Mucosa of descending colon (tissue), 3 donors: ENCODE results near the gene MAVS. TPM values are rescaled to one million over a fixed set of nuclear protein-coding genes. Genes with fewer than 3 reads are reported as not detected.

Experiments used
- ATAC-seq: fragments of 200-7000 bp; cut with Tn5 transposase; one replicate; pipeline ENCODE4 v1.9.1; 2020; ENCODE audit warnings: mild to moderate bottlenecking, moderate library complexity
- DNase-seq, 3 donors: peaks; one replicate each; pipeline ENCODE4 v3.0.0-alpha.2; 2020
- H3K36me3 ChIP-seq: fragments of 200-600 bp; one replicate; pipeline ENCODE4 v1.8.0; 2021; ENCODE audit warnings: low read depth, mild to moderate bottlenecking
- H3K4me1 ChIP-seq: fragments of 200-600 bp; one replicate; pipeline ENCODE4 v1.8.0; 2021; ENCODE audit warnings: low read depth, mild to moderate bottlenecking
- H3K4me3 ChIP-seq: fragments of 200-600 bp; one replicate; pipeline ENCODE4 v1.8.0; 2021; ENCODE audit warnings: mild to moderate bottlenecking
- H3K9me3 ChIP-seq: fragments of 200-600 bp; one replicate; pipeline ENCODE4 v1.8.0; 2021; ENCODE audit warnings: mild to moderate bottlenecking
- CTCF ChIP-seq: fragments of 200-600 bp; IDR thresholded peaks from one replicate; pipeline ENCODE4 v1.8.0; 2022; ENCODE audit warnings: antibody characterized with exemption, mild to moderate bottlenecking
- intact Hi-C, 2 donors: fragments of 100-400 bp; cut with DNase I in 1 of 2; cut with micrococcal nuclease in 1 of 2; formaldehyde crosslinking; loops; one replicate each; pipeline versions ENCODE4 v1.11.0 to v1.11.1; 2022; cut with DNase I, micrococcal nuclease
- total RNA-seq, 3 donors: library from RNA; stranded (reverse); fragmentation: NEBNext Ultra II Directional in 2 of 3; extraction: Animal tissue kit (Norgen Biotek cat#: 25700) in 2 of 3; gene quantifications; one replicate each; pipeline versions ENCODE4 v1.2.1 to v1.2.4, GENCODE V29; 2021 to 2023
- donor health status: DM: no; HTN: no; CAD: no; lungs with moderate emphysema.
- donor health status: DM: no; HTN: no; CAD: no.
- donor health status: DM: no; HTN: yes; CAD: no.

MAVS gene
- total RNA-seq, 3 donors from 2014 or later, result 60.7 to 79.5 (median 72.3) TPM

- Histone ChIP-seq H3K4me3 (no peak overlapping the region), H3K4me1 (peaks cover 4% of the 10 kb centered on the region), H3K9me3 (no peaks in the 10 kb centered on the region), H3K36me3 (peaks cover 36% of the 10 kb centered on the region)
- intact Hi-C loops, result no loop called here
- no peak for TF ChIP-seq CTCF
- no peak for ATAC-seq
- DNase-seq, result no peak
These were observed 19.3 kb downstream of the MAVS start for GRCh38 chr20:3865887-3866407.

- intact Hi-C loops, result no loop called here
- H3K9me3 ChIP-seq, result no peaks in the 10 kb centered on the region
- TF ChIP-seq CTCF, result no peak
- peaks cover 36% of the 10 kb centered on the region for H3K36me3 ChIP-seq
- ATAC-seq (no peak), DNase-seq (no peak)
- H3K4me3 ChIP-seq, result no peak overlapping the region
- peaks cover 4% of the 10 kb centered on the region for H3K4me1 ChIP-seq
These were observed 19.8 kb downstream of the MAVS start for GRCh38 chr20:3866464-3866863.

- Histone ChIP-seq H3K4me1 (peaks cover 4% of the 10 kb centered on the region), H3K9me3 (no peaks in the 10 kb centered on the region), H3K4me3 (no peak overlapping the region), H3K36me3 (peaks cover 28% of the 10 kb centered on the region)
- ATAC-seq, result no peak
- TF ChIP-seq CTCF, result no peak
- intact Hi-C loops, result no loop called here
- no peak for DNase-seq
These were observed 21.2 kb downstream of the MAVS start for GRCh38 chr20:3867802-3868201.

GRCh38 chr20:3869839-3870634, 23.4 kb downstream of the MAVS start:
- no peak for TF ChIP-seq CTCF
- peak; percentile 66 for ATAC-seq
- H3K36me3 ChIP-seq, result peaks cover 8% of the 10 kb centered on the region

GRCh38 chr20:3871550-3872265, 25.1 kb downstream of the MAVS start:
- intact Hi-C loops, result no loop called here
- Histone ChIP-seq H3K36me3 (no peaks in the 10 kb centered on the region), H3K4me1 (peaks cover 4% of the 10 kb centered on the region), H3K9me3 (no peaks in the 10 kb centered on the region), H3K4me3 (no peak overlapping the region)
- DNase-seq, result no peak
- no peak for ATAC-seq
- no peak for TF ChIP-seq CTCF

More at GRCh38 chr20:3869839-3870634, 23.4 kb downstream of the MAVS start:
- peak in 1 of 3 donors; percentile 35 for DNase-seq
- no peak overlapping the region for H3K4me3 ChIP-seq
- no peaks in the 10 kb centered on the region for H3K9me3 ChIP-seq
- intact Hi-C loops, result no loop called here
- H3K4me1 ChIP-seq, result peaks cover 4% of the 10 kb centered on the region
